Measurements from ENCODE around the gene NFIA.

- TF ChIP-seq HCFC1 (IDR thresholded peaks at IDR 0.05; ENCODE audit: low read depth, low read length) (no peak), CTCF (IDR thresholded peaks at IDR 0.05 in 2 of 3, conservative IDR thresholded peaks at IDR 0.05 in 1 of 3; ENCODE audit: insufficient read depth in 2 of 3, low read depth in 1 of 3, low read length in 3 of 3) (no peak), GABPA (tag; conservative IDR thresholded peaks at IDR 0.05; ENCODE audit: low read depth) (no peak; the same call in 1 of the 2 replicates), ZFP36 (IDR thresholded peaks at IDR 0.05; ENCODE audit: low read depth, low read length, partially characterized antibody) (no peak), MEF2A (IDR thresholded peaks at IDR 0.05; ENCODE audit: control insufficient read depth, low read depth, low read length) (no peak), SMC3 (conservative IDR thresholded peaks at IDR 0.05; ENCODE audit: insufficient read depth, low read depth, low read length) (no peak), ZNF23 (CRISPR knock-in tag; IDR thresholded peaks at IDR 0.05) (no peak)
Measured at GRCh38 chr1:61079296-61079897, 3.0 kb upstream of the NFIA start.
